ENCODE measurements around the gene PDGFC.

GRCh38 chr4:156929386-156930105, 42.1 kb downstream of the PDGFC start:
- TF ChIP-seq CTCF (IDR thresholded peaks at IDR 0.05): no peak
- no peak for TF ChIP-seq SIN3A (IDR thresholded peaks at IDR 0.05; ENCODE audit: borderline replicate concordance, insufficient read depth, low read depth, low read length)
- no peak for TF ChIP-seq POLR2AphosphoS5 (IDR thresholded peaks at IDR 0.05; ENCODE audit: low read depth, low read length)

Data from Panc1 (cell line).